HS-5 (cell line): ENCODE data around the gene ZNF503.

Experiments
- DNase-seq: peaks from one replicate; pipeline ENCODE4 v3.0.0-alpha.2; 2012; ENCODE audit warnings: low read depth

The ZNF503 gene

DNA sequence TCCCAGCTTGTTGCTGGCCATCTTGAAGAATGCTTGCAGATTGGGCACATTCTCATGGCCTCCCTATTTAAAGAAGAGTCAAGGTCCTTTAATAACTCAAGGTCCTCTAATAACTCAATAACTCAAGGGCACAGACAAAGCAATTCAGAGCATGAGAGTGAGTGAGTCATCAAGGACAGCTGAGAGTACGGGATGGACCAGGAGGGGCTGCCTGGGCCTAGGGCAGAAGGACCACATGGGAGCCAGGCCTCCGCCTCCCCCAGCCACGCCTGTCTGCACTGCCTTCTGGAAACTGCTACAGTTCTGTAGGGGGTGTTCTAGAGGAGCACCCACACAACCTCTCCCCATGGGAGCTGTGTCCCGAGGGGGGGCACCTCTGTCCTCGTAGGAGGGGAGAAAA is 48.9 kb downstream of the ZNF503 start:
- DNase-seq = no peak

DNA sequence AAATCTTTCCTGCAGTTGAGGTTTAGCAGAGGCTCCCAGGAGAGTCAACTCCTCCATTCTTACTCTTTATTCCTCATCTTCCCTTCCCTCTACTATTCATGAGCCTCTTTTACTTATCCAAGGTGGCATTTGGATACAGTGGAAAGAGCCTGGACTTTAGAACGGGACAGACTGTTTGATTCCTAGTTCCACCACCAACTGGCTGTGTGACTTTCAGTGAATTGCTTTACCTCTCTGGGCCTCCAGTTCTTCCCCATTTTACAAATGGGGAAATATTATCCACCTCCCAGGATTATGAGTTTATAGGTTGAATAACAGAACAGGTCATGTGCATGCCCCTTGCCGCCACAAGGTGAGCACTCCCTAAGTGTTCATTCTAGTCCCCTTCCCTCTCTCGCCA is 49.9 kb downstream of the ZNF503 start:
- no peak for DNase-seq

DNA sequence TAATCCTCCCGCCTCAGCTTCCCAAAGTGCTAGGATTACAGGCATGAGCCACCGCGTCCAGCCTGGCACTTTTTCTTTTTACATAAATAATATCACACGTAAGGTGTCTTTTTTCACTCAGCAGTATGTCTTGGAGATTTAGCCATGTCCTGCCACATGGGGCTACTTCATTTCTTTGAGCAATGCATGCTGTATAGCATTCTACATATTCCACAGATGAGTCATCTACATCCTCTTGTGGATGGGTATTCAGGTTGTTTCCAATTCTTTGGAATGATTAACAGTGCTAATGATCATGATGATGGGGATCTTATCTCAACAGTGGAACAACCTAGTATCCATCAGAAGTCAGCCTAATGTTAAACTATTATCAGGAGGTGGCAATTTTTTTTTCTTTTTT is 50.8 kb downstream of the ZNF503 start:
- peak; percentile 67 for DNase-seq
